22Rv1 (cell line): ENCODE measurements around the gene DIP2C.

ENCODE experiments used
- CTCF ChIP-seq: fragments of 450-650 bp; IDR thresholded peaks from 2 replicates; pipeline ENCODE4 v1.5.1; 2017; ENCODE audit warnings: mild to moderate bottlenecking
- ZFX ChIP-seq: fragments of 450-650 bp; IDR thresholded peaks from 2 replicates; pipeline ENCODE4 v1.6.1; 2017; ENCODE audit warnings: antibody characterized with exemption, borderline replicate concordance

DNA sequence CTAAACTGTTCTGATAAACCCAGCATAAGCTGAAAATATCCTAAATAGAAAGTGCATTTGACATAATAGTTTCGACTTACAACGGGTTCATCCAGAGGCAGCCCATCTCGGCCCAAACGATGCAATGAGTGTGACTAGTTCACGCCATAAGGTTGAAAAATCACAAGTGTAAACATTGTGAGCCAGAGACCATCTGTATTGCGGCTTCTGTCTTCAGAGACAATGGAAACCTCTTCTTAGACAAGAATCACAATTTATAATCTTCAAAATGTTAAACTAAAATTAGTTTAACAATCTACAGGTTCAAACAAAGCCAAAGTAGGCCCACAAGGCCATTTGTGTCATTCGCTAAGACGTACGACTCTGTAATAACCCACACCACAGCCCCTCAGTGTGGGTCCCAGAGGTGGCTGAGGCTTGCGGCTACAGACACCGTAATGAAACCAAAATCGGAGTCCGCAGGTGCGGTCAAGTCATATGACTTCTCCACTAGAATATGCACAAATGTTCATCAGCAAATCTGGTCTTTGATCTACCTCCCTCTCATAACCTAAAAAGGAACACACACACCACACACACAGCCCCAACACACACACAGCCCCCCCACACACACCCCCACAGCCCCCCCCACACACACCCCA lies 81.8 kb downstream of the DIP2C start:
- TF ChIP-seq CTCF, result no peak
- no peak for TF ChIP-seq ZFX
